ENCODE measurements around the gene ITPK1.

Gene ITPK1

GRCh38 chr14:92925446-92925845 is 190.3 kb downstream of the ITPK1 start:
- Mint-ChIP-seq H3K4me3 (no peak overlapping the region), H3K27me3 (peaks cover 16% of the 10 kb centered on the region), H3K27ac (no peak overlapping the region), H3K4me1 (peaks cover 4% of the 10 kb centered on the region), H3K36me3 (peaks cover 3% of the 10 kb centered on the region), H3K9me3 (no peaks in the 10 kb centered on the region)

DNA sequence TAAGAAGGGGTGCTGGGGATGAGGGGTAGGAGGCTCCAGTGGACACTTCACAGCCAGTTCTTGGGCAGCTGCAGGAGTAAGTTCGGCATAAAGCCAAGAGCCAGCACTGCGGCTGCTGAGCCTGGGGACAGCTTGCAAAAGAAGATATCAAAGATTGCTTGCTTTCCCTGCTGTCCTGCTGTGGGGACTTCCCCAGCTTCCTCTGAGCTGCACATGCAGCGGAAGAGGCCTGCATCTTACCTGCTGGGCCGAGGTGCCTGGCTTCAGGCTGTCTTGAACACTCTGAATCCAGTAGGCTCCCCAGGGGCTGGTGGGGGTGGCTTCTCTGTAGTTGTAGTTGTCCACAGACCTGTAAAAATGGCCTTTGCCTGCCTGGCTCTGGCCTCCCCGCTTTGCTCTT is 191.5 kb downstream of the ITPK1 start:
- H3K4me3 Mint-ChIP-seq: no peak overlapping the region
- peaks cover 16% of the 10 kb centered on the region for H3K27me3 Mint-ChIP-seq
- no peaks in the 10 kb centered on the region for H3K9me3 Mint-ChIP-seq

DNA sequence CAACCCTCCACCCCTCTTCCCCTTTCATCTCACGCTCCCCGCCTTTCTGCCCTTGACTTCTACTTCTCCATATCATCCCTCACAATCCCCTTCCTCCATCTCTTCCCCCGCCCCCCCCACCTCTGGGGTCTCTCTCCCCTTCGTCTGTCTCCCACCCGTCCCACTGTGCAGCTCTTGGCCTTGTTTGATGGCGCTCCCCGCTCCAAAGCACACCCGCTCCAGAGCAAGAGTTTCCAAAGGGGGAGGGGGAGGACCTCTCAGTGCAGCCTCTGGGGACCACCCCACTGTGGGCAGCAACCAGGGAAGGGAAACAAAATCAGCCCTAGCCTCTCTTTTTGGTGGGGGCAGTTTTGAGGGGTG is 192.0 kb downstream of the ITPK1 start:
- H3K4me1 Mint-ChIP-seq: peaks cover 4% of the 10 kb centered on the region
- H3K27ac Mint-ChIP-seq: no peak overlapping the region
- H3K36me3 Mint-ChIP-seq: peaks cover 3% of the 10 kb centered on the region
- H3K4me3 Mint-ChIP-seq: no peak overlapping the region
- no peaks in the 10 kb centered on the region for H3K9me3 Mint-ChIP-seq
- peaks cover 16% of the 10 kb centered on the region for H3K27me3 Mint-ChIP-seq

More for the DNA sequence above, 191.5 kb downstream of the ITPK1 start:
- Mint-ChIP-seq H3K27ac (no peak overlapping the region), H3K36me3 (peaks cover 3% of the 10 kb centered on the region), H3K4me1 (peaks cover 4% of the 10 kb centered on the region)

- H3K27ac Mint-ChIP-seq: peak within 1 kb of the TSS; percentile 17
- peaks cover 3% of the 10 kb centered on the region for H3K36me3 Mint-ChIP-seq
- H3K9me3 Mint-ChIP-seq: no peaks in the 10 kb centered on the region
- H3K4me1 Mint-ChIP-seq: peaks cover 4% of the 10 kb centered on the region
- H3K27me3 Mint-ChIP-seq: peaks cover 16% of the 10 kb centered on the region
- H3K4me3 Mint-ChIP-seq: no peak within 1 kb of the TSS
Observed at GRCh38 chr14:92922883-92923743, 192.6 kb downstream of the ITPK1 start, which contains the start of gene CHGA. Gene CHGA (plus strand): TSS chr14:92923150. CDS start chr14:92923360, 210 bp downstream.

GRCh38 chr14:92922155-92922735 is 193.5 kb downstream of the ITPK1 start:
- Mint-ChIP-seq H3K27me3 (peaks cover 16% of the 10 kb centered on the region), H3K36me3 (peaks cover 3% of the 10 kb centered on the region), H3K9me3 (no peaks in the 10 kb centered on the region), H3K4me3 (no peak overlapping the region), H3K27ac (no peak overlapping the region), H3K4me1 (peaks cover 4% of the 10 kb centered on the region)

- Mint-ChIP-seq H3K36me3 (peaks cover 3% of the 10 kb centered on the region), H3K4me3 (no peak overlapping the region), H3K27me3 (peaks cover 12% of the 10 kb centered on the region)
Observed at GRCh38 chr14:92920001-92920400, 195.7 kb downstream of the ITPK1 start.

DNA sequence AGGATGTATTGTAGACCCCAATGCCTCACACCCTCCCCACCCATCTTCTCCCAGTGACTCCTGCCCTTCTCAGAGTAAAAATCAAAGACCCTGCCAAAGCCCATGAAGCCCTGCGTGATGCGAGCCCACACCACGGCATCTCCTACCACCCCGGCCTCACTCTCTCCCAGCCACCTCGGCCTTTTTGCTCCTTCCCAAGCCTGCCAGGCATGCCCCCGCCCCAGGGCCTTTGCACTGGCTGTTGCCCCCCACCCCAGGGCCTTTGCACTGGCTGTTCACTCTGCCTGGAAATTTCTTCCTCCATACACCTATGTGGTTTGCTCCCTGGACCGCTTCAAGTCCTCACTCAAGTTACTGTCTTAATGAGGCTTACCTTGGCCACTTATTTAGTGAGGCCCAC is 197.8 kb downstream of the ITPK1 start:
- Mint-ChIP-seq H3K36me3 (peaks cover 3% of the 10 kb centered on the region), H3K9me3 (no peaks in the 10 kb centered on the region), H3K27ac (no peak overlapping the region), H3K4me3 (no peak overlapping the region), H3K27me3 (peaks cover 8% of the 10 kb centered on the region), H3K4me1 (peaks cover 4% of the 10 kb centered on the region)

More at GRCh38 chr14:92920001-92920400, 195.7 kb downstream of the ITPK1 start:
- Mint-ChIP-seq H3K27ac (no peak overlapping the region), H3K9me3 (no peaks in the 10 kb centered on the region), H3K4me1 (peaks cover 4% of the 10 kb centered on the region)

- Mint-ChIP-seq H3K4me1 (peaks cover under 1% of the 10 kb centered on the region), H3K27ac (no peak overlapping the region), H3K27me3 (peaks cover 4% of the 10 kb centered on the region), H3K9me3 (no peaks in the 10 kb centered on the region), H3K36me3 (no peaks in the 10 kb centered on the region), H3K4me3 (no peak overlapping the region)
Observed at GRCh38 chr14:92917041-92917940, 198.4 kb downstream of the ITPK1 start.

DNA sequence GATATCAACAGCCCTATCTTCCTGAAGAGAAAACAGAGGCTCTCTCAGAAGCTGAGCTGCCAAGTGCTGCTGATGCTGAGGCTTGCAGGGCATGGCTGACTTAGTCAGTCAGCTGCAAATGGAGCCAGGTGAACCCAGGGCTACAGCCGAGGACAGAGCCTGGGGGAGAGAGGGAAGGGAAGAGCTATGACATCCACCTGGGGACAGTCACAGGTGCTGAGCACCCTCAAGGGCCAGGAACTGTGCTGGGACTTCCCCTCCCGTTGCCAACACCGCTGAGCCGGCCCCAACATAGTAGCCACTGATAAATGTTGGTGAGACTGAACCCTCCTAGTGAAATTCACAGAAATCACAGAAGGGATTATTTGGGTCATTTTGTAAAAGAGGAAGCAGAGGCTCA is 199.5 kb downstream of the ITPK1 start:
- Mint-ChIP-seq H3K9me3 (no peaks in the 10 kb centered on the region), H3K27me3 (no peaks in the 10 kb centered on the region), H3K4me3 (no peak overlapping the region), H3K27ac (no peak overlapping the region), H3K4me1 (no peaks in the 10 kb centered on the region), H3K36me3 (no peaks in the 10 kb centered on the region)

- Mint-ChIP-seq H3K27ac (no peak overlapping the region), H3K4me3 (no peak overlapping the region), H3K4me1 (no peaks in the 10 kb centered on the region), H3K27me3 (no peaks in the 10 kb centered on the region), H3K36me3 (no peaks in the 10 kb centered on the region), H3K9me3 (peaks cover 4% of the 10 kb centered on the region)
Observed at GRCh38 chr14:92914087-92914656, 201.6 kb downstream of the ITPK1 start.

GRCh38 chr14:92907316-92907911 is 208.3 kb downstream of the ITPK1 start:
- Mint-ChIP-seq H3K27ac (no peak overlapping the region), H3K27me3 (no peaks in the 10 kb centered on the region), H3K36me3 (no peaks in the 10 kb centered on the region), H3K9me3 (peaks cover 4% of the 10 kb centered on the region), H3K4me3 (no peak overlapping the region), H3K4me1 (peaks cover 27% of the 10 kb centered on the region)

DNA sequence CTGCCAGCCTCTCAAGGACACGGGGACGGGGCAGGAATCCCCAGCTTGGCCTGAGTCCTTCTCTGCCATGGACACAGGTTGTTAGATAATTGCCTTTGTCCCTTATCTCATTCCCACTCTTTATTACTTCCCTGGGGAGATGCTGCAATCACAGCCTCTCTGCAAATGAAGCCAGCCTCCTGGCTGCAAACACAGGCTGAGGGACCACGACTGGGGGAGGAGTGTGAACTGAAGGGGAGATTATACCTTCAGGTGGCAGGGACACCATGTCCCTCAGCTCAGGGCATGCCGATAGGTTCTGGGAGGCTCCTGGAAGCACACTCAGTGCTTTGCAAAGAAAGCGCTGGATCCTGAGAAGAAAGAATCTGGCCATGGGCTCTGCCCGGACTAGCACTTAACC is 208.9 kb downstream of the ITPK1 start:
- Mint-ChIP-seq H3K9me3 (peaks cover 4% of the 10 kb centered on the region), H3K27me3 (no peaks in the 10 kb centered on the region), H3K27ac (no peak overlapping the region), H3K4me1 (peaks cover 30% of the 10 kb centered on the region), H3K36me3 (no peaks in the 10 kb centered on the region), H3K4me3 (no peak overlapping the region)

GRCh38 chr14:92906420-92906819 is 209.3 kb downstream of the ITPK1 start:
- Mint-ChIP-seq H3K27ac (no peak overlapping the region), H3K9me3 (peaks cover 4% of the 10 kb centered on the region), H3K4me3 (no peak overlapping the region), H3K4me1 (peaks cover 30% of the 10 kb centered on the region), H3K36me3 (no peaks in the 10 kb centered on the region), H3K27me3 (no peaks in the 10 kb centered on the region)

DNA sequence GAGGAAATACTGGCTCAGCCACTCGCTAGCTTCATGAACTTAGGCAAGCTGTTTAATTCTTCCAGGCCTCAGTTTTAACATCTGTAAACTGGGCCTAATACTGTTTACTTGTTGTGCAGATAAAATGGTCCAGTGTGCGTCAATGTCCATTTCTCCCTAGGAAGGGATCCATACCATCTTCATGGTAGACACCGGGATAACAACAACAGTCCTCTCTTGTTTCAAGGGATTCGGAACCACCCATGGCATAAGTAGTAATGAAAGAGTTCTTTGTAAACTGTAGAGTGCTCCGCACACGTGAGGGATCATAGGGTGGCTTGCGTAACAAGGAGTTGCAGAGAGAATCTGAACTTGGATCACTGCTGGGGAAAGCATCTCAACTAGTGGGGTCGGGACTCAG is 210.1 kb downstream of the ITPK1 start:
- H3K27ac Mint-ChIP-seq: no peak overlapping the region
- peaks cover 4% of the 10 kb centered on the region for H3K9me3 Mint-ChIP-seq
- H3K27me3 Mint-ChIP-seq: no peaks in the 10 kb centered on the region

DNA sequence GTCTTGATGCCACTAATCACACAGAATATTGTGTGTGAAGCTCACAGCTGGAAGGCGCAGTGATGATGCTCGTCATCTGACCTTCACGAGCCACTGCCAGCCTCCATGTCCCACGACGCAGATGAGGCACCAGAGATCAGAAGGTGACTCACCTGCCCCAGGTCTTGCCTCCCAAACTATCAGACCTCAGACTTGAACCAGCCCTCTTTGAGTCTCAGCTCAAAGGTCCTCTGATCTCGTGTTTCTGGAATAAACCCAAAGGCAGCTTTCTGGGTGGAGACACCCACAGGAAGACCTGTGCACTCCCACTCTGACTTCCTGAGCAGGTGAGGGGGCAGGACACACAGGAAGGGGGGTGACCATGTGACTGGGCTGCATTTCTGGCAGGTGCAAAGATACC is 212.4 kb downstream of the ITPK1 start:
- peak overlapping the region; percentile 2 for H3K4me3 Mint-ChIP-seq
- H3K9me3 Mint-ChIP-seq: no peaks in the 10 kb centered on the region
- H3K36me3 Mint-ChIP-seq: no peaks in the 10 kb centered on the region
- peaks cover 33% of the 10 kb centered on the region for H3K4me1 Mint-ChIP-seq
- no peak overlapping the region for H3K27ac Mint-ChIP-seq
- no peaks in the 10 kb centered on the region for H3K27me3 Mint-ChIP-seq

More for the DNA sequence above, 210.1 kb downstream of the ITPK1 start:
- Mint-ChIP-seq H3K36me3 (no peaks in the 10 kb centered on the region), H3K4me1 (peaks cover 30% of the 10 kb centered on the region), H3K4me3 (no peak overlapping the region)
